Endothelial cell (in vitro differentiated cells): ENCODE results near the gene CELA1. TPM values are rescaled to one million over a fixed set of nuclear protein-coding genes. Genes with fewer than 3 reads are reported as not detected.
"Not testable (repeated sequence)": the region's sequence is repeated elsewhere in the genome, so short reads cannot be mapped to it uniquely, and the experiment has no call there.

ENCODE experiments used
- DNase-seq: peaks from one replicate; pipeline ENCODE4 v3.0.0; 2021; ENCODE audit warnings: low spot score
- H3K27ac Mint-ChIP-seq: one replicate; pipeline ENCODE4 v1.8.0; 2021; ENCODE audit warnings: mixed read lengths, inconsistent platforms; ENCODE audit not compliant: unreplicated experiment
- H3K27me3 Mint-ChIP-seq: one replicate; pipeline ENCODE4 v1.8.0; 2021; ENCODE audit warnings: mild to moderate bottlenecking, moderate library complexity, mixed read lengths, inconsistent platforms; ENCODE audit not compliant: unreplicated experiment
- H3K36me3 Mint-ChIP-seq: one replicate; pipeline ENCODE4 v1.8.0; 2021; ENCODE audit warnings: mild to moderate bottlenecking, low read depth, mixed read lengths, inconsistent platforms; ENCODE audit not compliant: unreplicated experiment
- H3K4me1 Mint-ChIP-seq: one replicate; pipeline ENCODE4 v1.8.0; 2021; ENCODE audit warnings: mild to moderate bottlenecking, mixed read lengths, inconsistent platforms; ENCODE audit not compliant: unreplicated experiment
- H3K4me3 Mint-ChIP-seq: one replicate; pipeline ENCODE4 v1.8.0; 2021; ENCODE audit warnings: mild to moderate bottlenecking, mixed read lengths, inconsistent platforms; ENCODE audit not compliant: unreplicated experiment
- H3K9me3 Mint-ChIP-seq: one replicate; pipeline ENCODE4 v1.8.0; 2021; ENCODE audit warnings: mixed read lengths, inconsistent platforms; ENCODE audit not compliant: unreplicated experiment
- total RNA-seq: library from RNA; stranded (reverse); fragmentation: NEBNext Ultra II Directional; extraction: Animal tissue kit (Norgen Biotek cat#: 25700); gene quantifications from one replicate; pipeline ENCODE4 v1.2.1, GENCODE V29; 2021; ENCODE audit not compliant: unreplicated experiment
- TF ChIP-seq, protein P1 (sequence below): fragments of 200-600 bp; sonication (generic); IDR thresholded peaks from one replicate; pipeline ENCODE4 v1.5.0; 2021; ENCODE audit warnings: antibody characterized with exemption; ENCODE audit not compliant: unreplicated experiment

CELA1 gene
- total RNA-seq, 1 donor from 2014 or later: not detected

DNA sequence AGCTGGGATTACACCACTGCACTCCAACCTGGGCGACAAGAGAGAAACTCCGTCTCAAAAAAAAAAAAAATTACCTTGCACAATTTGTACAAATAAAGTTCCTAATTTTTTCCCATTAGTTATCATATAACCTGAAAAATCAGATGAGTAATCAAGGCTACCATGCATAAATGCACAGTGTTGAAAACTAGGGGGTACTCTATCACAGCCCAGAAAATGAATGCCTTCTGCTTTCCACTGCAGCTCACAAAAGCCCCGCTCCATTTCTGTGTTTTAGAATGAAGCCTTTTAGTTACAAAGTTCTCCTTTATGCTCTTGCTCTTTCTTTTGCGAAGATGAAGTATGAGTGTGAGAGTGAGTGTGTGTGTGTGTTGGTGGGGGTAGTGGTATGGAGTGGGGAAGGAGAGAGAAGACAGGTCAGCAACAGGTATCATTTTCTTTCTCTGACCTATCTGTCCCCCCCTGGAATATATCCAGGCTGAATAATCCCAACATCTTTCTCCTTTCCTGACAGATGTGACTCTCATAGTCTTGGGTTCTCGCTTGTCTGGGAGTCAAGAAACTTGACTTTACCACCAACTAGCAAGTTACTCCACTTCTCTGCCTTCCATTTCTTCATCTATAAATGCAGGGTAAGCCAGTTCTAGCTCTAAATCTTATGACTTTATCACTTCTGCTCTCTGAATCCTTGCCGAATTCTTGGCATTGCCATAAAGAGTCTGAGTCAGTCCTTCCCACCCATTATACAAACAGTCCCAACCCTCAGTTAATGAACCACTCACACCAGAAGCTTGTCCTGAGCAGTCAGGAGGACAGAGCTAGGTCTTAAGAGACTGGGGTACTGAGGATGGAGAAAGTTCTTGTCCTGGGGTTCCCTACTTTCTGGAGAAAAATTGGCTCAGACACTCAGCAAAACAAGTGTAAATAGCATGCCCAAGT lies 38.6 kb downstream of the CELA1 start:
- H3K4me1 Mint-ChIP-seq: no peaks in the 10 kb centered on the region
- TF ChIP-seq, protein P1, sequence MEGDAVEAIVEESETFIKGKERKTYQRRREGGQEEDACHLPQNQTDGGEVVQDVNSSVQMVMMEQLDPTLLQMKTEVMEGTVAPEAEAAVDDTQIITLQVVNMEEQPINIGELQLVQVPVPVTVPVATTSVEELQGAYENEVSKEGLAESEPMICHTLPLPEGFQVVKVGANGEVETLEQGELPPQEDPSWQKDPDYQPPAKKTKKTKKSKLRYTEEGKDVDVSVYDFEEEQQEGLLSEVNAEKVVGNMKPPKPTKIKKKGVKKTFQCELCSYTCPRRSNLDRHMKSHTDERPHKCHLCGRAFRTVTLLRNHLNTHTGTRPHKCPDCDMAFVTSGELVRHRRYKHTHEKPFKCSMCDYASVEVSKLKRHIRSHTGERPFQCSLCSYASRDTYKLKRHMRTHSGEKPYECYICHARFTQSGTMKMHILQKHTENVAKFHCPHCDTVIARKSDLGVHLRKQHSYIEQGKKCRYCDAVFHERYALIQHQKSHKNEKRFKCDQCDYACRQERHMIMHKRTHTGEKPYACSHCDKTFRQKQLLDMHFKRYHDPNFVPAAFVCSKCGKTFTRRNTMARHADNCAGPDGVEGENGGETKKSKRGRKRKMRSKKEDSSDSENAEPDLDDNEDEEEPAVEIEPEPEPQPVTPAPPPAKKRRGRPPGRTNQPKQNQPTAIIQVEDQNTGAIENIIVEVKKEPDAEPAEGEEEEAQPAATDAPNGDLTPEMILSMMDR: no peak
- no peaks in the 10 kb centered on the region for H3K36me3 Mint-ChIP-seq
- no peak for DNase-seq
- no peaks in the 10 kb centered on the region for H3K9me3 Mint-ChIP-seq
- H3K27me3 Mint-ChIP-seq: peaks cover 1% of the 10 kb centered on the region
- no peak overlapping the region for H3K4me3 Mint-ChIP-seq
- no peak overlapping the region for H3K27ac Mint-ChIP-seq

DNA sequence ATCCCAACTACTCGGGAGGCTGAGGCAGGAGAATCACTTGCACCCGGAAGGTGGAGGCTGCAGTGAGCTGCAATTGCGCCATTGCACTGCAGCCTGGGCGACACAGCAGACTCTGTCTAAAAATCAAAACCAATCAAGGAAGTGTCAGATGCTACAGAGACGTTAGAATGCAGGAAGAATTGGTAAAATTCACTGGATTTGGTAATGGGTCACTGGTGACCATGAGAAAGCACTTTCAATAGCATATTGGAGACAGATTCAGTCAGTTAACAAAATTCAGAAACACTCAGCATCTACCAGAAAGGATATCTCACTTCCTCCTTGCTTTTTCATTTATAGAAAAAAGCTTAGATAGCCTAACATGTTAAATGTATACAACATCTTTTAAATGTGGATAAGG lies 40.0 kb downstream of the CELA1 start:
- TF ChIP-seq, protein P1: no peak
- Mint-ChIP-seq H3K4me3 (no peak overlapping the region), H3K27me3 (peaks cover 1% of the 10 kb centered on the region), H3K36me3 (no peaks in the 10 kb centered on the region), H3K9me3 (no peaks in the 10 kb centered on the region), H3K4me1 (no peaks in the 10 kb centered on the region), H3K27ac (no peak overlapping the region)
- DNase-seq: no peak

GRCh38 chr12:51300768-51301167 lies 45.7 kb downstream of the CELA1 start:
- H3K4me1 Mint-ChIP-seq, H3K27me3 Mint-ChIP-seq, H3K27ac Mint-ChIP-seq, H3K36me3 Mint-ChIP-seq, DNase-seq, H3K9me3 Mint-ChIP-seq, H3K4me3 Mint-ChIP-seq: not testable (repeated sequence)

DNA sequence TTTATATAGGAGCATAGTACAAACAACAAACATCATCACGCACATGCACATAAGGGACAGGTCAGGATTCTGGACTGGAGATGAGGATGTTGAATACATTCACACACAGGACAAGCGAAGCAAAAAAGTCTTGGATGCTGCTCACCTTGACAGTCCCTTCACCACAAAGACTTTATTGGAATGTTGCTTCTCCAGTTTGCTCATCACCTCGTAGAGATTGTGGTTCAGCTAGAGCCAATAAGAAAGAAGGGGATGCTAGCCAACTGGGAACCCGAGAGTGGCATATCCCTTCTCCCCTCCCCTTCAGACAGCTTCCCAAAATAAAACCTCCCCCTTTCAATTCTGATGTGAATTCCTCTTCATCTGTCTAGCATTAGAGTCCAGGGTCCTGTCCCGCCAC lies 50.8 kb downstream of the CELA1 start:
- H3K9me3 Mint-ChIP-seq: no peaks in the 10 kb centered on the region
- H3K27ac Mint-ChIP-seq: no peak overlapping the region
- TF ChIP-seq, protein P1: no peak
- H3K4me3 Mint-ChIP-seq: no peak overlapping the region
- peaks cover 2% of the 10 kb centered on the region for H3K27me3 Mint-ChIP-seq
- no peak for DNase-seq
- H3K4me1 Mint-ChIP-seq: no peaks in the 10 kb centered on the region
- no peaks in the 10 kb centered on the region for H3K36me3 Mint-ChIP-seq

DNA sequence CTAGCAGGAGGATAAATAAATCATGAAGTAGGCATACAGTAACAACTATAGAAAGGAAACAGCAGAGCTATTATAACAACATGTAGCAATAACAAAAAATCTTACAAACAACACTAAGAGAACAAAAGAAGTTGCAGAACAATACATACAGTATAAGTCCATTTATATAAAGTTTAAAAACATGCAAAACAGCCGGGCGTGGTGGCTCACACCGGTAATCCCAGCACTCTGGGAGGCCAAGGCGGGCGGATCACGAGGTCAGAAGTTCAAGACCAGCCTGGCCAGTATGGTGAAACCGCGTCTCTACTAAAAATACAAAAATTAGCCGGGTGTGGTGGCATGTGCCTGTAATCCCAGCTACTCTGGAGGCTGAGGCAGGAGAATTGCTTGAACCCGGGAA lies 52.4 kb downstream of the CELA1 start:
- H3K36me3 Mint-ChIP-seq, H3K4me3 Mint-ChIP-seq, H3K27me3 Mint-ChIP-seq, H3K9me3 Mint-ChIP-seq, H3K27ac Mint-ChIP-seq, H3K4me1 Mint-ChIP-seq, DNase-seq: not testable (repeated sequence)

DNA sequence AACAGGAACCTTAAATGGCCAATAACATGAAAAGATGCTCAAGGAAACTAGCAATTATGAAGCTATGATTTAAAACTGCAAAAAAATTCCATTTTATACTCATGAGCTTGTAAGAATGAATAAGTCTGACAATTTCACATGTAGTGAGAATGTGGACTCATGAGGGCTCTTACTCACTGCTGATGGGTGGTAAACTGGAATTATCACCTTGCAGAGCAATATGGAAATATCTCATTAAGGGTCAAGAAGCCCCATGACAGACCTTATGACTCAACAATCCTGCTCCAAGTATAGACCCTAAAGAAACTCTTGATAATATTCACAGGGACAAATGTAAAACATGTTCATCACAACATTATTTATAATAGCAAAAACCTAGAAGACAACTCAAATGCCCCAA lies 52.8 kb downstream of the CELA1 start:
- H3K27ac Mint-ChIP-seq: no peak overlapping the region
- no peaks in the 10 kb centered on the region for H3K9me3 Mint-ChIP-seq
- TF ChIP-seq, protein P1: no peak
- no peaks in the 10 kb centered on the region for H3K36me3 Mint-ChIP-seq
- no peak overlapping the region for H3K4me3 Mint-ChIP-seq
- DNase-seq: no peak
- peaks cover 2% of the 10 kb centered on the region for H3K27me3 Mint-ChIP-seq
- no peaks in the 10 kb centered on the region for H3K4me1 Mint-ChIP-seq

- not testable (repeated sequence) for DNase-seq, H3K4me1 Mint-ChIP-seq, H3K27ac Mint-ChIP-seq, H3K4me3 Mint-ChIP-seq, H3K9me3 Mint-ChIP-seq, H3K36me3 Mint-ChIP-seq, H3K27me3 Mint-ChIP-seq
These were observed 54.6 kb downstream of the CELA1 start for GRCh38 chr12:51291603-51292513.
